Type B pancreatic cell (in vitro differentiated cells): Measurements from ENCODE around the gene EGFL7. TPM values are rescaled to one million over a fixed set of nuclear protein-coding genes. Genes with fewer than 3 reads are reported as not detected.

Source experiments
- DNase-seq: peaks from one replicate; pipeline ENCODE4 v3.0.0; 2021; ENCODE audit warnings: mixed read lengths; ENCODE audit not compliant: unreplicated experiment; ENCODE audit errors: extremely low spot score
- H3K27ac Mint-ChIP-seq: 2 replicates; pipeline ENCODE4 v1.8.0; 2021; ENCODE audit warnings: mild to moderate bottlenecking, mixed read lengths
- H3K27me3 Mint-ChIP-seq: 2 replicates; pipeline ENCODE4 v1.8.0; 2021; ENCODE audit warnings: mixed read lengths
- H3K36me3 Mint-ChIP-seq: 2 replicates; pipeline ENCODE4 v1.8.0; 2021; ENCODE audit warnings: mixed read lengths
- H3K4me1 Mint-ChIP-seq: one replicate; pipeline ENCODE4 v1.8.0; 2021; ENCODE audit warnings: mixed read lengths; ENCODE audit not compliant: unreplicated experiment
- H3K4me3 Mint-ChIP-seq: 2 replicates; pipeline ENCODE4 v1.8.0; 2021; ENCODE audit warnings: mild to moderate bottlenecking, mixed read lengths
- H3K9me3 Mint-ChIP-seq: 2 replicates; pipeline ENCODE4 v1.8.0; 2021; ENCODE audit warnings: mixed read lengths
- total RNA-seq: library from RNA; stranded (reverse); gene quantifications from 2 replicates; pipeline ENCODE4 v1.2.1, GENCODE V29; 2021; ENCODE audit warnings: low replicate concordance
- TF ChIP-seq, protein P1 (sequence below): fragments of 200-600 bp; sonication (generic); conservative IDR thresholded peaks from 2 replicates; pipeline ENCODE4 v1.5.0; 2021; ENCODE audit warnings: antibody characterized with exemption, mild to moderate bottlenecking

EGFL7 gene
- total RNA-seq, 1 donor from 2014 or later: 20.7 TPM

DNA sequence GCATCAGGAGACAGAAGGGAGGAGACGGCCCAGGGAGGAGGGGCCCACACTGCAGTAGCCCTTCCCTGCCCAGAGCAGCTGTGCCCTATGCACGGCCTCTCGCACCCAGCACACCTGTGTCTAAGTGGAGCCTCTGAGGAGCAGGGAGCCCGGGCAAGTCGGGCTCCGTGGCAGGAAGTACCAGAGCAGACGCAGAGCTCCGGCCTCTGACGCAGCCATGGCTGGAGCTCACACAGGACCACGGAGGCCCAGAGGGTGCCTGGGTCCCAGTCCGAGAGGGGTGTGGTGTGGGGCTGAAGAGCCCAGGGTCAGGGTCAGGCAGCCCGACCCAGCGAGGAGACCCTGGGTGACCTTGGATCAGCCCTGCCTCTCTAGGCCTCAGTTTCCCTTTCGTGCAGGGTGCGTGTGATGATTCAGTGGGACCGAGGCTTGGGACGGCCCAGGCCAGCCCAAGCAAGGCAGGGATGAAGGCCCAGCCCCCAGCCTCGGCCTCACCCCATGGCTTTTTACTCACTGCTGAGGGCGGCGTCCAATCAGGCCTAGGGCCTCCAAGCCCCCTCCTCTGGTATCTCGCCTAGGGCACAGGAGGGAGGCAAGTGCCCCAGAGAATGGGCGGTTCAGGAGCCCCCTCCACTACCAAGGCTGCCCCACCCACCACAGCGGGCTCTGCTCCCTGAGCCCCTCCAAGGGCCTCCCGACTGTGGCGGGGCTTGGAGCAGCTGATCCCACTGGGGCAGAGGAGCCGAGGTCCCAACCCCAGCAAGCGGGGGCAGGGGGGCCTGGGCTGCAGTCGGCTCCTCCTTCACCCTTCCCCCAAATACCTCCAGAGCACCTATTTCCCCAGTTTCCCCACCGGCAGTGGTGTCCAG lies 28.8 kb downstream of the EGFL7 start:
- H3K36me3 Mint-ChIP-seq: no peaks in the 10 kb centered on the region
- no peak overlapping the region for H3K4me3 Mint-ChIP-seq
- no peak overlapping the region for H3K27ac Mint-ChIP-seq
- H3K9me3 Mint-ChIP-seq: no peaks in the 10 kb centered on the region
- DNase-seq: no peak
- TF ChIP-seq, protein P1, sequence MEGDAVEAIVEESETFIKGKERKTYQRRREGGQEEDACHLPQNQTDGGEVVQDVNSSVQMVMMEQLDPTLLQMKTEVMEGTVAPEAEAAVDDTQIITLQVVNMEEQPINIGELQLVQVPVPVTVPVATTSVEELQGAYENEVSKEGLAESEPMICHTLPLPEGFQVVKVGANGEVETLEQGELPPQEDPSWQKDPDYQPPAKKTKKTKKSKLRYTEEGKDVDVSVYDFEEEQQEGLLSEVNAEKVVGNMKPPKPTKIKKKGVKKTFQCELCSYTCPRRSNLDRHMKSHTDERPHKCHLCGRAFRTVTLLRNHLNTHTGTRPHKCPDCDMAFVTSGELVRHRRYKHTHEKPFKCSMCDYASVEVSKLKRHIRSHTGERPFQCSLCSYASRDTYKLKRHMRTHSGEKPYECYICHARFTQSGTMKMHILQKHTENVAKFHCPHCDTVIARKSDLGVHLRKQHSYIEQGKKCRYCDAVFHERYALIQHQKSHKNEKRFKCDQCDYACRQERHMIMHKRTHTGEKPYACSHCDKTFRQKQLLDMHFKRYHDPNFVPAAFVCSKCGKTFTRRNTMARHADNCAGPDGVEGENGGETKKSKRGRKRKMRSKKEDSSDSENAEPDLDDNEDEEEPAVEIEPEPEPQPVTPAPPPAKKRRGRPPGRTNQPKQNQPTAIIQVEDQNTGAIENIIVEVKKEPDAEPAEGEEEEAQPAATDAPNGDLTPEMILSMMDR: no peak
- peaks cover 8% of the 10 kb centered on the region for H3K4me1 Mint-ChIP-seq
- no peaks in the 10 kb centered on the region for H3K27me3 Mint-ChIP-seq

DNA sequence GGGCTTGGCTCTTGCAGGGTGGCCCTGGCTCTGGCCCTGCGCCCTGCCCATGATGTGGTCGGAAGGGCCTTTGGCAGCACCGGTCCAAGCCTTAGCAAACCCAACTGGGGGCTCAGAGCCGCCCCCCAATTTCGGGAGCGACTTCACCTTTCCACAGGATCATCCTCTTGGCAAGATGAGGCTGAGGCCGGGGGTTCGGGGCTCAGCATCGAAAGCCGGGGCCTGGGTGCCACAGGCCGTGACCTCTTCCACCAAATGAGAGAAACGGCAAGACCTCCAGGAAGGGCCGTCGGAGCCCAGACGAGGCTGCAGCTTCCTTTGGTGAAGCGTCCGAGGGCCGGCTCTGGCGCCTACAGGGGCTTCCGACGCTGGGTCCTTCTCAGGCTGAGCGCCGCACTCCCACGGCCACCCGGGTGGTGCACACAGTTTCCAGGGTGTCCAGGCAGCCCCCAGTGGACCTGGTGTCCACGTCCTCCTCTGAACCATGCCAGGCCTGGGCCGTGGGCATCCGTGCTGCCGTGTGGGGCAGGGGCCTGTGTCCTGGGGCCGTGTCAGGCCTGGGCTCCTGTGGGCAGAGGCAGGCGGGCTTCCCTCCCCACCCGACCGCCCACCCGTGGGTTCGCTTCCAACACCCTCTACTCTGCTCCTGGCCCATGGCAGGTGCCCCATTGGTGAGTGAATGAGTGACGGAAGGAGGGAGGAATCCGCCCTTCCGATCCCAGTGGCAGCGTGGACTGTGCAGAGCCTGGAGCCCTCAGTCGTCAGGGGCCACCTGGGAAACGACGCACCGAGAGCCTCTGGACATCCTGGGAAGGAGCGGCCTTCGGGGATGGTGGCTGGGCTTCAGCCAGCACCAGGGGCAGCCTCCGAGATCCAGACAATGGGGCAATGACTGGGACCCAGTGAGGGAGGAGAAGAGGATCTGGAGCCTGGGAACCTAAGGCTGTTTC lies 29.7 kb downstream of the EGFL7 start:
- TF ChIP-seq, protein P1: no peak

DNA sequence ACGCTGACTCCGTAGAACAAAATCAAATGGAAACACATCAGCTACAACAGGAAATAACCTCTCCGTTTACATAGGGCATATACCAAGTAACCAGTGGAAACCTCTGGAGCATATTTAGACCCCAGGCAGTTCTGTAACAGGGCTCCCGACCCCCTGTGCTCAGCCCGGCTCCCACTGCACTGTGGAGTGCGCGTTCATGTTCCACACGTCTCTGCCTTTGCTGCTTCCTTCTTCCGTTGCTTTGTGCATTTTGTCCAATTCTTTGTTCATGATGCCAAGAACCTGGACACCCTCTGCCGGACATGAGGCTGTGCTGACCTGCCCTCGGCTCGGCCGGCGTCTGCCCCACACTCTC lies 30.4 kb downstream of the EGFL7 start:
- DNase-seq: no peak
- Mint-ChIP-seq H3K9me3 (no peaks in the 10 kb centered on the region), H3K36me3 (no peaks in the 10 kb centered on the region), H3K27me3 (no peaks in the 10 kb centered on the region), H3K4me1 (peaks cover 12% of the 10 kb centered on the region), H3K4me3 (no peak overlapping the region), H3K27ac (peak overlapping the region; percentile 83)
- TF ChIP-seq, protein P1: no peak

More for the DNA sequence above, 29.7 kb downstream of the EGFL7 start:
- Mint-ChIP-seq H3K27me3 (no peaks in the 10 kb centered on the region), H3K4me1 (peaks cover 12% of the 10 kb centered on the region), H3K36me3 (no peaks in the 10 kb centered on the region), H3K27ac (peak overlapping the region; percentile 83), H3K4me3 (no peak overlapping the region), H3K9me3 (no peaks in the 10 kb centered on the region)
- DNase-seq: no peak

DNA sequence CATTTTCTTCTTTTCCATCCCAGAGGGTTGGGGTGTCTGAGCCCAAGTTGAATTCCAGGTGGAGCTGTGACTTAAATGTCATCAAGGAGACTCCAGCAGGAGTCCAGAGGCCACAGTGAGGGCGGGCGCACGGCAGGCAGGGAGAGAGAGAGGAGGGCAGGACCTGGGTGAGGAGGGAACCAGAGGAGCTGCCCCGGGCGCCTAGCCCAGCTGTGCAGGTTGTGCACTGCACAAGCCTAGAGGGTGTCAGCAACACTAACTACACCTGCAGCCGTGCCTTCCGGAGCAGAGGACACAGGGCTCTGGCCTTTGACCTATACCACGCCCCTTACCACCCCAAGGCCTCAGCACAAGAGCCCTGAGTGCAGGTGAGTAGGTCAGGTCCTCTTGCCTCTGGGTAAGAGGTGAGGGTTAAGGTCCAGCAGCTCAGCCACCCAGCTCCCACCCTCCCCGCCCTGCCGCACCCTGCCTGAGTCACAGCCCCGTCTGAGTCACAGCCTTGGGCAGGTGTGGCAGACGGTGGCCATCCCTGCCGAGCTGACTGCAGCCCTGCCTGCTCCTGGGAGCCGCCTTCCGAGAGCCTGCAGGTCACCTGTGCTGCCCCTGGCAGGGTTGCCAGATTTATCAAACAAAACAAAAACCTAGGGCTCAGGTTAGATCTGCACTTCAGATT lies 30.9 kb downstream of the EGFL7 start:
- H3K9me3 Mint-ChIP-seq: no peaks in the 10 kb centered on the region
- H3K36me3 Mint-ChIP-seq: no peaks in the 10 kb centered on the region
- peaks cover 12% of the 10 kb centered on the region for H3K4me1 Mint-ChIP-seq
- peak overlapping the region; percentile 83 for H3K27ac Mint-ChIP-seq
- H3K27me3 Mint-ChIP-seq: no peaks in the 10 kb centered on the region
- H3K4me3 Mint-ChIP-seq: no peak overlapping the region
- TF ChIP-seq, protein P1: no peak
- DNase-seq: no peak

DNA sequence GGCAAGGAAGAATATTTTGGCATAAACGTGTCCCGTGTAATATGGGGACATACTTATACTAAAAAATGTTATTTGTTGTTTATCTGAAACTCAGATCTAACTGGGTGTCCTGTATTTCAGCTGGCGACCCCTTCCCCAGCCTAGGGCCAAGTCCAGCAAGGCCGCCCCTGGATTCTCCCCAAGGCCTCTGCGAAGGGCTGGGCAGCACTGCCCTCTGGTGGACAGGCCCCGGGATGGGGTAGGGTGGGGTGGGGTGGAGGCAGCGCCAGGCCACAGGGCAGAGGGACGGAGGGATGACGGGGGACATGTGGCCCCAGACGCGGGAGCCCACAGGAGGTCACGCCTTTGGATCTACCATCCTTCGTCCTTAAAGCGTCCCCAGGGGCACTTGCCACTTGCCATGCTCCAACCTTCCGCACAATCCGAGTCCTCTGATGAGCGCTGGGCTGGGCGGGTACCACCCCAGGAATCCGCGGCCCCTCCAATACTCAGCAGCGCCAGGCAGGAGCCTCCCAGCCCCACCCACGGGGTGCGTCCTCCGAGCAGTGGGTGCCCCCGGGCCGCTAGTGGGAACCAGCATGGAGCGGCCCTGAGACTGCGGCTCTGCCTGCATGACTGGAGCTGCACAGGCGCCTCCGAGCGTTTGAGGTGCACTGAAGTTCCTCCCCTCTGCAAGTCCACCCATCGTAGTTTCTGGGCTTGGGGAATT lies 31.6 kb downstream of the EGFL7 start:
- no peaks in the 10 kb centered on the region for H3K27me3 Mint-ChIP-seq
- H3K27ac Mint-ChIP-seq: peak overlapping the region; percentile 71
- TF ChIP-seq, protein P1: peak; percentile 74
- H3K4me3 Mint-ChIP-seq: no peak overlapping the region
- no peaks in the 10 kb centered on the region for H3K36me3 Mint-ChIP-seq
- no peaks in the 10 kb centered on the region for H3K9me3 Mint-ChIP-seq
- H3K4me1 Mint-ChIP-seq: peaks cover 12% of the 10 kb centered on the region
- no peak for DNase-seq
